Small intestine (tissue), 7 donors: ENCODE results near the gene MRLN. TPM values are rescaled to one million over a fixed set of nuclear protein-coding genes. Genes with fewer than 3 reads are reported as not detected.
"Not testable (repeated sequence)": the region's sequence is repeated elsewhere in the genome, so short reads cannot be mapped to it uniquely, and the experiment has no call there.

Experiments
- DNase-seq, 2 donors: peaks; one replicate each; pipeline versions ENCODE4 v3.0.0 to v3.0.0-alpha.2; 2013
- FAIRE-seq: peaks from 2 replicates; lab custom pipeline; 2012; peaks lifted over from hg19 to GRCh38; lab: Jason Lieb, UNC
- H3K27ac ChIP-seq, 3 donors: one replicate each; pipeline ENCODE4 v1.5.1; 2013; ENCODE audit warnings: low read length in 2 of 3, mild to moderate bottlenecking in 2 of 3, control low read depth in 1 of 3, inconsistent platforms in 1 of 3, low read depth in 1 of 3, moderate library complexity in 1 of 3
- H3K27me3 ChIP-seq, 3 donors: one replicate each; pipeline ENCODE4 v1.6.1; 2013; ENCODE audit warnings: low read length in 3 of 3, inconsistent platforms in 1 of 3; ENCODE audit not compliant: control insufficient read depth in 3 of 3, insufficient read depth in 3 of 3
- H3K36me3 ChIP-seq, 3 donors: one replicate each; pipeline ENCODE4 v1.6.1; 2013; ENCODE audit warnings: low read length in 3 of 3, inconsistent platforms in 1 of 3, low read depth in 1 of 3, mild to moderate bottlenecking in 1 of 3, moderate library complexity in 1 of 3; ENCODE audit not compliant: control insufficient read depth in 3 of 3, insufficient read depth in 2 of 3
- H3K4me1 ChIP-seq, 3 donors: one replicate each; pipeline ENCODE4 v1.6.1; 2013; ENCODE audit warnings: low read length in 2 of 3, inconsistent platforms in 1 of 3, low read depth in 1 of 3, mild to moderate bottlenecking in 1 of 3, moderate library complexity in 1 of 3; ENCODE audit not compliant: control insufficient read depth in 3 of 3, insufficient read depth in 2 of 3
- H3K4me3 ChIP-seq, 3 donors: one replicate each; pipeline ENCODE4 v1.5.1; 2013; ENCODE audit warnings: low read length in 3 of 3, control low read depth in 1 of 3, inconsistent platforms in 1 of 3, low read depth in 1 of 3, mild to moderate bottlenecking in 1 of 3, moderate library complexity in 1 of 3
- H3K9me3 ChIP-seq, 2 donors: one replicate each; pipeline ENCODE4 v1.6.1; 2013; ENCODE audit warnings: low read depth in 1 of 2, low read length in 1 of 2; ENCODE audit not compliant: control insufficient read depth in 2 of 2, insufficient read depth in 1 of 2
- WGBS, 3 donors: extraction: QIAGEN DNeasy Blood & Tissue Kit; methylation state at CpG; one replicate each; pipeline ENCODE4 v1.1.7; 2013; 5-methylcytosine and 5-hydroxymethylcytosine counted together
- polyA plus RNA-seq, 4 donors: library from polyadenylated mRNA; stranded (reverse) in 3 of 4; unstranded in 1 of 4; fragments of 200-250 nt in 3 of 4; fragments of 120-200 nt in 1 of 4; gene quantifications; one replicate each; pipeline versions ENCODE4 v1.2.1 to v1.2.3, GENCODE V29; 2013
- donor health status: healthy with polysubstance abuse.
- donor health status: control.
- donor health status: control.
- donor health status: Bipolar disorder and iron deficiency.
- donor health status: healthy.

The MRLN gene
- polyA plus RNA-seq, 4 donors: 0.65 TPM; not detected in 3

DNA sequence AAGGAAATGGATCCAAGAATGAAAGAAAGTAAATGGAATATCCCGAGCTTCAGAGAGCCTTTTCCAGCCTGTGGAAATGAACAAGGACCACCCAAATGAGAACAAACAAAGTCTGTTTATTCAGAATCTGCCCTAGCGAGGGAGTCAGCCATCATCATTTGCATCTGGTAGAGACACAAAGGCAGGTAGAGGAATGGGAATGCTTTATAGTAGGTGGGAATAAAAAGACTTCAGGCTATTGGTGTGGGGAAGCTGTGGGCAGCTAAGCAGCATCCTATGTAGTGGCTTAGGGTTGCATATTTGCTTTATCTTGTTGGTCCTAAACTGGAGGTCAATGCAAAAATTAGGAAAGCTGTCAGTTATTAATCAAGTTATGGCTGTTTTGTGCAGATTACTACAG is 9.2 kb upstream of the MRLN start:
- Histone ChIP-seq H3K4me1 (no peaks in the 10 kb centered on the region), H3K9me3 (peaks cover 0 to 3% of the 10 kb centered on the region in 2 donors), H3K27ac (no peak overlapping the region), H3K36me3 (no peaks in the 10 kb centered on the region), H3K4me3 (no peak overlapping the region), H3K27me3 (peaks cover 0 to 3% (median 0%) of the 10 kb centered on the region in 3 donors)
- no peak for FAIRE-seq
- DNase-seq: no peak
- WGBS, 3 donors: 42 to 47% (median 45%) methylated on average over 2 of the region's 2 CpGs

DNA sequence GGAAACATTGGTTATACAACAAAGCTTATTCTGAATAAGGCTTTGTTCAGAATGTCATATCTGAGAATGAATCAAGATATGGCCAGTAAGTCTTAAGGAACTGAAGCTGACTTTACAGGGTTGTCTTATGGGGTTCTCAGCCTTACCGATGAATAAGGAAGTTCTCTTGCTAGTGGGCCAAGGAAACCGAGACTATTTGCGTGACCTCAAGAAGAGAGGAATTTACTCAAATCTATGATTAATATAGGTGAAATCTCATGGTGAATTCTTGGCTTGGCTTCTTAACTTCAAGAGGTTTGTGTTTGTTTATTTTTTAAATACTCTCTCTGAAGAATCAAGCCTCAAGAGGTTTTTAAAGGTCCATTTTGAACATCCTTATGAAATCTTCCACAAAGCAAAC is 4.7 kb upstream of the MRLN start:
- Histone ChIP-seq H3K27me3 (no peaks in the 10 kb centered on the region), H3K4me3 (no peak overlapping the region), H3K36me3 (no peaks in the 10 kb centered on the region), H3K9me3 (peaks cover 0 to 3% of the 10 kb centered on the region in 2 donors), H3K27ac (no peak overlapping the region), H3K4me1 (no peaks in the 10 kb centered on the region)
- no peak for FAIRE-seq
- WGBS, 3 donors: 47 to 87% (median 84%) methylated on average over 3 of the region's 3 CpGs
- DNase-seq: no peak

DNA sequence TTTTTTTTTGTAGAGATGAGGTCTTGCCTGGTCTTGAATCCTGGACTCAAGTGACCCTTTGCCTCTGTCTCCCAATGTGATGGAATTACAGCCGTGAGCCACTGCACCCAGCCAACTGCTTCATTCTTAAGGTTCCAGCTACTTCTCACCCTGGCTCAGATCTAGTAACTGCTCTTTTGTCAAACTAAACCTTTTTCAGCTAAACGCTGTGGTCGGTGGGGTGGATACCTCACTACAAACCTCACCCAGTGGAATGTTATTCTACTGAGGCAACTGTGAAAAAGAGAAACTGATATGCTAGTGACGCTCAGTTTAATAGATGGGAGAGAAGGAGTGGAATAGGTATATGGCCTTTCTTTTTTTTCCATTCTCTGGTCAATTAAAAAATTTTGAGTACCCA is 1.7 kb upstream of the MRLN start:
- no peak for FAIRE-seq
- H3K27me3 ChIP-seq: no peaks in the 10 kb centered on the region
- no peak overlapping the region for H3K27ac ChIP-seq
- H3K4me3 ChIP-seq: no peak overlapping the region
- no peaks in the 10 kb centered on the region for H3K4me1 ChIP-seq
- H3K9me3 ChIP-seq: no peaks in the 10 kb centered on the region
- no peak for DNase-seq
- WGBS, 3 donors: 93 to 95% (median 95%) methylated on average over 4 of the region's 4 CpGs
- H3K36me3 ChIP-seq: no peaks in the 10 kb centered on the region

- no peak overlapping the region for H3K4me3 ChIP-seq
- no peaks in the 10 kb centered on the region for H3K27me3 ChIP-seq
- no peaks in the 10 kb centered on the region for H3K9me3 ChIP-seq
- no peak for FAIRE-seq
- no peak for DNase-seq
- H3K36me3 ChIP-seq: no peaks in the 10 kb centered on the region
- H3K27ac ChIP-seq: no peak overlapping the region
- H3K4me1 ChIP-seq: no peaks in the 10 kb centered on the region
- WGBS, 3 donors: 57 to 74% (median 59%) methylated on average over 2 of the region's 2 CpGs
Observed at GRCh38 chr10:59752278-59752940, 846 bp downstream of the MRLN start.

DNA sequence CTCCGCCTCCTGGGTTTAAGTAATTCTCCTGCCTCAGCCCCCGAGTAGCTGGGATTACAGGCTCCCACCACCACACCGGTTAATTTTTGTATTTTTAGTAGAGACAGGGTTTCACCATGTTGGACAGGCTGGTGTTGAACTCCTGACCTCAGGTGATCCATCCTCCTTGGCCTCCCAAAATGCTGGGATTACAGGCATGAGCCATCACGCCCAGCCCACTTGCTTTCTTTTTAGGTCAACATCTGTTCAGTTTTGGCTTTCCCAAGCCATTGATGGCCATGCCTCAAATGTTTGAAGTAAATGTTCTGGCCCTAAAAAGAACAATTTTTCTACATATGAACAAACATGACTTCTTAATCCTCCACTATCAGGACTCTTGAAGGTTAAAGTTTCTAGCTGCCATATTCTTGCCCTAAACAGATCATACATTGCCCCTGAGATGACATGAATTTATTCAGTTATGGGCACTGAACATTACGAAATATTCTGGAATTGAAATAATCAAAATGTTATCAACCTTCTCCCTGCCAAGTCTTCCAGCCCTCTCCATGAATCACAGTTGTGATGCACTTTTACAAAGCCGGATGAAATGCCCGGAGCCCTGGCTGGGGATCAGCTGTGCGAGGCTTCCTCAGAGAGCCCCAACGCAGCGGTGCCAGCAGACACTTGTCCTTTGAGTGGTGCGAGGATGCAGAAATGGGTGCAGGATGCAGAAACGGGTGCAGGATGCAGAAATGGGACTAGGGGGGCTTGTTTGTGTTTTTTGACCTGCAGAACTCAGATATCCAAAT is 2.9 kb downstream of the MRLN start:
- Histone ChIP-seq H3K27me3 (no peaks in the 10 kb centered on the region), H3K9me3 (no peaks in the 10 kb centered on the region), H3K4me3 (no peak overlapping the region), H3K27ac (no peak overlapping the region), H3K36me3 (no peaks in the 10 kb centered on the region), H3K4me1 (no peaks in the 10 kb centered on the region)
- FAIRE-seq (no peak), DNase-seq (no peak)
- WGBS, 3 donors: 77 to 78% (median 78%) methylated on average over 12 of the region's 12 CpGs

- Histone ChIP-seq H3K9me3 (no peaks in the 10 kb centered on the region), H3K4me3 (no peak overlapping the region), H3K27ac (no peak overlapping the region), H3K36me3 (no peaks in the 10 kb centered on the region), H3K27me3 (no peaks in the 10 kb centered on the region), H3K4me1 (no peaks in the 10 kb centered on the region)
- no peak for FAIRE-seq
- DNase-seq: peak; percentile 38 to 60
- WGBS, 3 donors: 37 to 62% (median 50%) methylated on average over 1 of the region's 1 CpG
Observed at GRCh38 chr10:59748834-59749233, 4.4 kb downstream of the MRLN start.

DNA sequence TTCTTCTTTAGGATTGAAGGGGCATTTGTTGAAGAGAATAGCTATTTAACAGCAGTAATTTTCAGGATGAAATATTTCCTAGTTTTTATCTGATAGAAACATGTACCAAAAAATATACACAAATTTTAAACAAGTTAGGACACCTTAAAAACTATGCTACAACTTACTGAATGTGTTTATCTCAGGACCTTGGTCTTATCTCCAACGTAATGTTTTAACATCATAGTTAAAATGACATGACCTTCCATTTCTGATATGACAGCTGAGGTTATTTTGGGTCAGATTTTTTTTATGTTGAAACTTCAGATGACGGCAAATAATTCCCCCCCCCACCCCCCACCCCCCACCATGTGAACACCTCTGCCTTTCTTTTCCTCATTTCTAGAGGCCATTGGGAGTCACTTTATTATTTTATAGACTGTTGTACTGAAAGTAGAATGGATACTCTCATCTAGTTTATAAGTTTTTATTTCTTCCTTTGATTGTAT is 8.0 kb downstream of the MRLN start:
- H3K27me3 ChIP-seq: no peaks in the 10 kb centered on the region
- FAIRE-seq (no peak), DNase-seq (no peak)
- WGBS, 3 donors: 22 to 59% (median 29%) methylated on average over 2 of the region's 2 CpGs
- H3K9me3 ChIP-seq: peaks cover 0 to 3% of the 10 kb centered on the region in 2 donors
- H3K36me3 ChIP-seq: no peaks in the 10 kb centered on the region
- H3K27ac ChIP-seq: no peak overlapping the region
- no peaks in the 10 kb centered on the region for H3K4me1 ChIP-seq
- H3K4me3 ChIP-seq: no peak overlapping the region

DNA sequence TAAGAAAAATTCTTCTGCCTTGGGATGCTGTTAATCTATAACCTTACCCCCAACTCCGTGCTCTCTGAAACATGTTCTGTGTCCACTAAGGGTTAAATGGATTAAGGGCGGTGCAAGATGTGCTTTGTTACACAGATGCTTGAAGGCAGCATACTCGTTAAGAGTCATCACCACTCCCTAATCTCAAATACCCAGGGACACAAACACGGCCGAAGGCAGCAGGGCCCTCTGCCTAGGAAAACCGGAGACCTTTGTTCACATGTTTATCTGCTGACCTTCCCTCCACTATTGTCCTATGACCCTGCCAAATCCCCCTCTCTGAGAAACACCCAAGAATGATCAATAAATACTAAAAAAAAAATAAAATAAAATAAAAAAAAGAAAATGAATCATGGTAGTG is 8.5 kb downstream of the MRLN start:
- H3K27me3 ChIP-seq, H3K36me3 ChIP-seq, DNase-seq, H3K4me1 ChIP-seq, H3K27ac ChIP-seq, FAIRE-seq, H3K9me3 ChIP-seq, H3K4me3 ChIP-seq: not testable (repeated sequence)
- 36 to 57% (median 40%) methylated on average over 6 of the region's 6 CpGs for WGBS, 3 donors
